ENCODE data around the gene SLC30A4.
A peak's percentile ranks its signal among the peaks of the same experiment; 100 is the strongest.

Gene SLC30A4

DNA sequence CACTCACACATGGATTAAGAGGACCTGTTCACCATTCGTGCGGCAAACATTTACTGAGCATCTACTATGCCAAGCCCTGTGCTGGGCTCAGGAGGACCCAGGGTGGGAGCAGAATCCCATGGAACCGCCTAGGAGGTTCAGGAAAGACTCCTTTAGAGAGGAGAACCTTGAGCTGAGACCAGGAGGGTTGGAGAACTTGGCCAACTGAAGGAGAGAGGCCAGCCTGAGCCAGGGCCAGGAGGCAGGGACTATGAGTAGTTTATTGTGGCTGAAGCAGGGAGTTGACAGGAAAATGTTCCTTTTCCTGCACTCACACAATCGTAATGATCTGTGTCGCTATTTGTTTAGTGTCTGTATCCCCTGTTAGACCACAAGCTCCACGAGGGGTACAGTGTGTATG lies 71.3 kb downstream of the SLC30A4 start:
- DNase-seq (ENCODE audit: low read depth, low spot score), result no peak

DNA sequence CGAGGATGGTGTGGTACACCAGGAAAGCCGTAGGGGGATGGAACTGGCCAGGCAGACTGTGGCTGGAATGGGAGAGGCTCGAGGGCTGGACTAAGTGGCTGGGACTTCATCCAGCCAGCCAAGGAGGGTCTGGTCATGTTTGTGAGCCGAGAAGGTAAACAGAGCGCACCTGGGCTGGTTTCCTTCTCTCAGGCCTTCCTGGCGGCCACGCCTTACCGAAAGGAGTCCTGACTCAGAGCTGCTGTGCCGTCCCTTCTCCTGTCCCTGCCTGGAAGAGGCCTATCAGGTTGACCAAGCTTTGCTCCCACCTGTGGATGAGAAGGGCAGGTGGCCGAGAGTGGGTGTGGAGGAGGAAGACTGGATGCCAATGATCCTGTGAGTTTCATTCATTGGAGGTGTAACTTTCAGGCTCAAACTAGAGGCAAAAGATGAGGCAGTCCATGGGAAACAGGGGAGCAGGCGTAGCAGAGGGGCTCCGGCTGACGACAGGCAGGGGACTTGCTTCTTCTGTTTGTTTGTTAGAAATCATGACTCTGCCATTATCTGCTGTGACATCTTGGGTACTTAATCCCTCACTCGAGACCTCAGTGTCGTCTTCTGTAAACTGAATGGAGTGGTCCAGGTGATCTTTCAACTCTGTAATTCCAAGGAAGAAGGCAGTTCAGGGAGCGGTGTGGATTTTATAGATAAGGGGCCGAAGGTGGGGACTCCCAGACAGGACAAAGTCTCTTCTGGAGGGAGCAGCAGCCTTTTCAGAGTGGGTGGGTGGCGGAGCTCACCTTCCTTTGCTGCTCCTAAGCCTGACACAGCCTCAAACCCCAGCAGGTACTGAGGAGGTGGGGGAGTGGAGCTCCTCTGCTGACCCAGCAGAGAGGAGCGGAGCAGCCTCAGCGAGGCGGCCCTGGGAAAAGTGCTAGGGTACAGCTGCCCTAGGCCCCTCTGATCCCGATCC lies 72.4 kb downstream of the SLC30A4 start:
- DNase-seq (ENCODE audit: low read depth, low spot score), result no peak

DNA sequence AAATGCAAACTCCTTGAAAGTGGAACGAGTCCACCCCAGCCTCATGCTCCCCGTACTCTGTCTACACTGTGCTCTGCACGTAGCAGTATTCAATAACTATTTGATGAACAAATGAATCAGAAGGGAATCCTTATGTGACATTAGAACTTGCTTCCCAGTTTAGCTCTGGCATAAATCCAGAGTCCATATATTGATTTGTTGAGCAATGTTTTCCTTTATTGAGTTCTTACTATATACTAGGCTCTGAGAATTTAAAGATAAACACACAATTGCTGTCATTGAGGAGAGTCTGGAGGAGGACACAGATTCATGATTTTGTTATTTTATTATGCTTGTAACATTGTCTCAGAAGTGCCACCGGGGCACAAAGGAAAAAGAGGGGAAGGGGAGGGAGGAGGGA lies 73.2 kb downstream of the SLC30A4 start:
- no peak for DNase-seq (ENCODE audit: low read depth, low spot score)

DNA sequence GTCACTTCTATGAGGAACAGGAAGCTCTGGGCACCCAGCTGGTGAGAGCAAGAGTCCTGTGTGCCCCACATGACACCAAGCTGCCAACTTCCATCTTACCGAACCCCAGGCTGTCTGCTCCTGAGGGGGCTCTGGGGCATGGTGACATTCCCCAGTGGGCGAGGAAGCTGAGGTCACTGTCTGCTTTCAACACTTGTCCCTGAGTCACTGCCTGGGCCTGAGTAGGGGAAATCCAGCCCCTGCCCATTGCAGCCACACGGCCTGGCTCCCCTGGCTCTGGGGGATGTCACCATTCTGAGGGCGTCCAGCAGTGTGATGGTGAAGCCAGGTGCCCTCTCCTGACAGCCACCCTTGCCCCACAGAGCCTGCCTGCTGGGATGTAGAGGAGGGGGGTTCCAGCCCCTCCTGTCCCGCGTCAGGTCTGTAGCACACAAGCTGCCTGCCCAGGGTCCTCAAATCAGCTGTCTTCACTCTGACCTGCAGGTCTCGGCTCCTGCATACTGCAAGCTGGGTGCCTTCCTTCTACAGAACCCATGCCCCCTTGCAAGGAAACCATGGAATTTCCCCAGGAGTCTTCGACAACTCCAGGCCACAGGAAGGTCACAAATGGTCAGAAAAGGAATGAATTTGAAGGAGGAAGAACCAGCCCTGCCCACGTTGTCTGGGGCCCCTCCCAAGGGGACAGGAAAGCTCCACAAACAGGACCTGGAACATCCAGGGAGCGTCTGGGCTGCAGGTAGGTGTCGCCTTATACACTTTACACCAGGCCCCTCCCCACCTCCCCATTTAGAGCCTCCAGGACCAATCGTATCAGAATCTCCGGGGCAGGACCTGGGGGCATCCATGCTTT lies 74.3 kb downstream of the SLC30A4 start:
- DNase-seq (ENCODE audit: low read depth, low spot score), result peak; percentile 50

DNA sequence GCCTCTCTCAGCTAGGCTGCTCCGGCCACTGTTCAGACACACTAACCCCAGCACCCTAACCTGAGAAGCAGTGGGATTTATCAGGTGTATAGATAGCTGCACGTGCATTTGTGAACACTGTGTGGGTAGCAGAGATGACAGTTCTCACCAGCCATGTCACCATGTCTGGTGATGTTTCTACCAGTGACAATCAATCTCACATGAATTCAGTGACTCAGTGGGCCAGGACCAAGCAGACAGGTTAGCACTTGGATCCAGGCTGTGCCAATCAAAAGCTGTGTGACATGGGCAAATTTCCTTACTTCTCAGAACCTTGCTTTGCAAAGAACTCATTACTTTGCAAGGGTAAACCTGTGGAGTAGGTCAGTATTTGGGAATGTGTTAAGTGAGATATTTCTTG lies 78.9 kb downstream of the SLC30A4 start:
- no peak for DNase-seq (ENCODE audit: low read depth, low spot score)

DNA sequence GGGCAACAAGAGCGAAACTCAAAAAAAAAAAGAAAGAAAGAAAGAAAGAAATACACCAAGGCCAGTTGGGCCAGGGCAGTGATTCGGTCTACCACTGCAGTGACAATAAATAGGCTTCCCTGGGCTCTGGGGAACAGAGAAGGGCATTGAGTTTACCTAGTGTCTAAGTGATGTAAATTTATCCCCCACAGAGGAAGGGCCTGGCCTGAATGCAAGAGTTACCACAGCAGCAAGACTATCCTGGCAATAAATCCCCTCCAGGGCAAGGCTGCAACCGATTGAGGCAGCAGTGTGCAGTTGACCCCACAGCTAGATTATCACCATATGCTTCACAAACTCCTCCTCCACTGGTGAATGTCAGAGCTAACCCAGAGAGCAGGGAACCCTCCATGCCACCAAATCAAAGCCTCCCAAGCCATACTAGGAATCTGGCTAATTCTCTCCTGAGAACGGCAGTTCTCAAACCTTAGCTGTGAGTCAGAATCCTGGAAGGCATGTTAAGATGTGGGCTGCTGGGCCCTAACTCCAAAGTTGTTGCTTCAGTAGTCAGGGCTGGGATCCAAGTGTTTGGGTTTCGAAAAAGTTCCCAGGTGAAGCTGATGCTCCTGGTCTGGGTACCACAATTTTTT lies 79.9 kb downstream of the SLC30A4 start:
- peak; percentile 89 for DNase-seq (ENCODE audit: low read depth, low spot score)

DNA sequence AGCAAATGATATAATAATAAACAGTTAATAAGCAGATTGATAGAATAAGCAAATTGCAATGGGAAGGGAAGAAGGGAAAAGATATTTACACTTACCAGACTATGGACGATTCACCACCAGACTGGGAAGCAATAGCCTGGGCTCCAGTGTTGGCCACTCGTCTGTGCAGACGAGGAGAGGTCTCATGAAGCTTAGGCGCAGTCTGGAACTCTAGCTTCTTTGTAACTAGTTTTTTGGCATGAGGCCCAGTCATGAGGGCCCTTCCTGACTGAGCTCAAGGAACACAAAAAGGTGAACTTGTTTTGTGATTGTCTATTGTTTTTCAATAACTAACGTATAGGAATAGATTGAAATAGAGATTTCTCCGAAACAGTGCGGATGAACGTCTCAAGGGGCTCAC lies 80.9 kb downstream of the SLC30A4 start:
- DNase-seq (ENCODE audit: low read depth, low spot score), result peak; percentile 55

DNA sequence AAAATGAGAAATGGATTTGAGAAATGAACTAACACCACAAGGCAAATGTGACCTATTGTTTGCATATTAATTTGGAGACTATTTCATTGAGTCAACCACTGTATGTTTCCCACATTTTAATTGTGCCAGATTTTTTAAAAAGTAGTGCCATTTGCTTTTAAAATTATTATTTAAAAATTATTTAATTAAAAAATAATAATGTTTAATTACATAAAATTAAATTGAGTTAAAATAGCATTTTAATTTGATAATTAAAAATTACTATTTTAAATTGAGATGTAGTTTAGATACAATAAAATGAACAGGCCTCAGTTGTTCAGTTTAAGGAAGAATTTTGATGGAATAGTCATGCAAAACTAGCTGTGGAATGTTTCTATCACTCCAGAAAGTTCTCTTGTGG lies 81.5 kb downstream of the SLC30A4 start:
- no peak for DNase-seq (ENCODE audit: low read depth, low spot score)

DNA sequence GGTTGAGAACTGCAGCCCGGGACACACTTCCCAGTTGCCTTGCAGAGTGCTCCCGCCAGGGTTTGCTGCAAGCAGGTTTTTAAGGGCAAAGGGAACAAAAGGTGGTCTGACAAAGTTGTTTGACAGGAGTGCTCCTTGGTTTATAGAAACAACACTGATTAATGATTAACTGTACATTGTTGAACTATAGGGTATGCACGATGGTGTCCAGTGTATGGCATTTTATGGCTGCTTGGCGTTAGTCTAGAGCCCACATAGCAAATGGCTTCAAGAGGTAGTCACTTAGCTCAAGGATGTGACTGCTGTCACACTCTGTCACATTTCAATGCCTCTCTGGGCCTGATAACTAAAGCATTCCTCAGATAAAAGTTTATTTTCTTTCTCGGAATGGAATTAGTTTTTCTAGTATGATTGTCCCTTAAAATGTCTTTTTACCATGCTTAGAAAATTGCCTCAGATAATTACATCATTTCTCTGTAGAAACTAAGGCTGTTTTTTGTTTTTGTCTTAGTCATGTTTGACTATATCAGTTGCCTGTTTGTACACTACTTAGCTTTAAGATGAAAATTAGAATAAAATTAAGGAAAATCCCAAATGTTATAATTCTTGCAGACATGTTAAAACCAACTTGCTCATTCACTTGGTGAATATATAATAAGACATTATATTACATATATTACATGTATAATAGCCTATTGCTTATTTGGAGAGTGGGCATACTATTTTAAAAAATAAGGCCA lies 82.9 kb downstream of the SLC30A4 start:
- no peak for DNase-seq (ENCODE audit: low read depth, low spot score)

DNA sequence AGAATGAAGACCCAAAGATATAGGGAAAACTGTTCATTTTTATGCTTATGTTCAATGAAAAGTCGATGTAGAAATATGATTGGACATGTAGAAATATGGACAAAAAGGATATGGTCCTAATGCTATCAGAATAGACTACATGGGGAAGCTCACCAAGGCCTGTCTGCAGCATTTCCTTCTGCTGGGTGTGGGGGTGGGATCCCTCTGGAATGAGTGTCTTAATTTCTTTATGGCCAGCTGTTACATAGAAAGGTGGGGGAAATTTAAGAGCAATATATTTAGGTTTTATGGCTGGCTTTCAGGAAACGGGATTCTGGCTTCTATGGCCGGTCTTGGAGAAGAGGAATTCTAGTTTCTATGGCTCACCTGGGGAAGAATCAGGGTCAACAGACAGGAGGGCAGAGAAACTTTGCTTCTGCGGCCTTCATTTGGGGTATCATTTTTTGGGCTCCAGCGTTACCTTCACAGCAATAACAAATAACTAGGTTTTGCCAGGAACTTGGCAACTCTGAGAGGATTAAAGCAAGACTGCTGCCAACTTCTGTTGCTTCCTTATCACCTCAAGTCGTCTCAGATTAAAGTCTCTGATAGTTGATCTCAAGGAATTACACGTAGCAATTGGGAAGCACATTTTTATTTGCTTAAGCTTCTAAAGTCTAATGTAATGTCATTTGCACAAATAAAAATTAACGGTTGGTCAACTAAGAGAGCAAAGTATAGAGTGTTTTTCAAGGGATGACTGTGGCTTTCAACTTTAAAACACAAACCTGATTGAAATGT lies 87.2 kb downstream of the SLC30A4 start:
- DNase-seq (ENCODE audit: low read depth, low spot score), result no peak

DNA sequence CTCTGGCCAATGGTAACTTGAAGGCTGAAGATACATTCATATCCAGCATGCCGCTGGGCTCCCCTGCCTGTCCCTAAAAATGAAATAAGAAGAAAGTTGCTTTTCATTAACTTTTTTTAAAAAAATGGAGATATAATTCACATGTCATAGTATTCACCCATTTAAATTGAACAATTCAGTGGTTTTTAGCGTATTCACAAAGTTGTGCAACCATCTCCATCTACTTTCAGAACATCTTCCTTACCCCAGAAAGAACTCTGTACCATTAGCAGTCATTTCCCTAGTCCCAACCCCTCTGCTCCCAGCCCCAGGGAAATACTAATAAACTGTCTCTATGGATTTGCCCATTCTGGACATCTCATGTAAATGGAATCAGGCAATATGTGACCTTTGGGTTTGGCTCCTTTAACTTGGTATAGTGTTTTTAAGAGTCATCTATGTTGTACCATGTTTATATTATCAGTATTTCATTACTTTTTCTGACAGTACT lies 88.4 kb downstream of the SLC30A4 start:
- no peak for DNase-seq (ENCODE audit: low read depth, low spot score)

DNA sequence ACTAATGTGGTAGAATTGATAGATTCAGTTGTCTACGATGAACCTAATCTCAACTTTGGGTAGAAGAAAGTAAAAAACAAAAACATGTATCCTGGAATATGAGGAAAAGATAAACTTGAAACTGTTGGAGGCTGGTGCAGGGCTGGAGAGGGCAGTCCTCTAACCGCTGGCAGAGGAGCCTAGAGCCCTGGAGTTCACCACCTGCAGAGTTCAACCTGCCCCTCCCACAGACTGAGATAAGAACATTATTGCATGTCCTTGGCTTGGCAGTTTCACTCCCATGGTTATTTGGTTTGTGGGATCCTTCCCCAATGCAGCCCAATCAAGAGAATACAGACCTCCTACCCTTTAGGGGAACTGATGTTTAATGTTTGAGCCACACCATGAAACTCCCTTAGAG lies 91.0 kb downstream of the SLC30A4 start:
- no peak for DNase-seq (ENCODE audit: low read depth, low spot score)

DNA sequence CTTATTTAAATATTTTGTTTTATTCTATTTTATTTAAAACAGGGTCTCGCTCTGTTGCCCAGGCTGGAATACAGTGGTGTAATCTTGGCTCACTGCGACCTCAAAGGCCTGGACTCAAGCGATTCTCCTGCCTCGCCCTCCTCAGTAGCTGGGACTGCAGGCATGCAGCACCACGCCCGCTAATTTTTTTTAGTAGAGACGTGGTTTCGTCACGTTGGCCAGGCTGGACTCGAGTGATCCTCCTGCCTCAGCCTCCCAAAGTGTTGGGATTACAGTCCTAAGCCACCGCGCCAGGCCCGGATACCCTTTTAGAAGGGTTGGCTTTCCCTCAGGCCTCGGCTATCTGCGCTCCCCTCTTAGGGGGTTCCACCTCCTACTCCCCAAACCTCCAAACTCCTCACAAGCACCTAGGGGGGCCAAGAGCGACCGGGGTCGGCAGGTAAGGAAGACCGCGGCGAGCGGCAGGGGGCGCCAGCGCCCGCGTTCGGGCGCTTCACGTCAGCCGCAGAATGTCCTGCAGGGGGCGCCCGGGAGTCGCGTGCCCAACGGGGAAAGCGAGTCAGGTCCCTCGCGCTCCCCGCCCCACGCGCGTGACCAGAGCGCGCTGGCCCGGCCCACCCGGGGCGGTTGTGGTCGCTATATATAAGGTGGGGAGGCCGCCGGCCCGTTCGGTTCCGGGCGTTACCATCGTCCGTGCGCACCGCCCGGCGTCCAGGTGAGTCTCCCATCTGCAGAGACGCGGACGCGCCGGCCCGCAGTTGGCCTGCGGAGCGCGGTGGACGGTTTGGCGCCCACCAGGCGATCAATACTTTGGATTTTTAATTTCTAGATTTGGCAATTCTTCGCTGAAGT lies 92.4 kb downstream of the SLC30A4 start:
- DNase-seq (ENCODE audit: low read depth, low spot score), result peak; percentile 85

Measured in astrocyte of the hippocampus (primary cell).